Cardiac atrium fibroblast (primary cell): ENCODE results near the gene ANKRD45. TPM values are rescaled to one million over a fixed set of nuclear protein-coding genes. Genes with fewer than 3 reads are reported as not detected.

ENCODE experiments used
- total RNA-seq: library from RNA; depleted of rRNA; stranded (reverse); fragments of >200 nt; gene quantifications from 2 replicates; pipeline ENCODE4 v1.2.3, GENCODE V29; 2015

Gene ANKRD45, protein sequence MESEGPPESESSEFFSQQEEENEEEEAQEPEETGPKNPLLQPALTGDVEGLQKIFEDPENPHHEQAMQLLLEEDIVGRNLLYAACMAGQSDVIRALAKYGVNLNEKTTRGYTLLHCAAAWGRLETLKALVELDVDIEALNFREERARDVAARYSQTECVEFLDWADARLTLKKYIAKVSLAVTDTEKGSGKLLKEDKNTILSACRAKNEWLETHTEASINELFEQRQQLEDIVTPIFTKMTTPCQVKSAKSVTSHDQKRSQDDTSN
- total RNA-seq = not detected in 2 replicates

GRCh38 chr1:173669491-173669941 lies at the start of gene ANKRD45:
ANKRD45 (minus strand) TSS chr1:173669851; CDS start chr1:173659418, 10,433 bp downstream.

GRCh38 chr1:173714759-173715537 lies 45.3 kb upstream of the ANKRD45 start, which contains the start of gene KLHL20:
KLHL20 (plus strand) TSS chr1:173714981; CDS start chr1:173716044, 1,063 bp downstream.

DNA sequence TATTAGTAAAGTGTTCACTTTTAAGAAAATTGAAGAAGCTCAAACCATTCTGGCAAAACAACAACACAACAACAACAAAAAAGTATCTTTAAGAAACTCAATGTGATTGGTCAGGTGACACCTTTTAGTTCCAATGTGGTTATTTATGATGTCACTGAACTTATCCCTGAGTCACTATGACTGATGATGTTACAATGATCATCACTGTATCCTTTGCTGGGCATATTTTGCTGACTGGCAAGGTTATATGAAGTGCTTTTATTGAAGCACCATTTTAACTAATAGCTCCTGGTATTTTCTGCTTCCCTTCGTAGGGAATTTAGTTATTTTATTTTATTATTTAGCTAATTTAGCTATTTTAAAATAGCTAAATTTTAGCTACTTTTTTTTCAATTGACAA lies 34.5 kb downstream of the ANKRD45 start, which contains the start of gene TEX50:
TSS of gene TEX50 (plus strand) at position 223 of the 400 bp plus-strand sequence. CDS start 184 bp downstream, outside the sequence.

GRCh38 chr1:173603056-173603591 lies 66.5 kb downstream of the ANKRD45 start, which contains the start of gene SLC9C2:
SLC9C2 (minus strand) TSS chr1:173603072; CDS start chr1:173601776, 1,296 bp downstream.

Other genes with a start within 250 kb of the ANKRD45 start
- 248 and 300 TPM in 2 replicates for gene PRDX6, start 192.5 kb downstream of the ANKRD45 start, total RNA-seq
- 2.7 and 7.8 TPM in 2 replicates for gene SLC9C2, start 66.8 kb downstream of the ANKRD45 start, total RNA-seq
- gene TEX50, start 34.5 kb downstream of the ANKRD45 start, total RNA-seq = not detected in 2 replicates
- 23.8 and 28.5 TPM in 2 replicates for gene KLHL20, start 45.1 kb upstream of the ANKRD45 start, total RNA-seq
- gene DARS2, start 154.8 kb upstream of the ANKRD45 start, total RNA-seq = 8.3 and 11.7 TPM in 2 replicates
- gene CENPL, start 155.0 kb upstream of the ANKRD45 start, total RNA-seq = 5.4 and 8.3 TPM in 2 replicates
- gene GAS5, start 198.1 kb upstream of the ANKRD45 start, total RNA-seq = 467 and 490 TPM in 2 replicates
- 3.6 and 4.5 TPM in 2 replicates for gene ZBTB37, start 198.5 kb upstream of the ANKRD45 start, total RNA-seq
- gene SERPINC1, start 247.5 kb upstream of the ANKRD45 start, total RNA-seq = 0.16 TPM in 1 of 2 replicates, not detected in the other